H1 (cell line): ENCODE results near the gene OR8G5. TPM values are rescaled to one million over a fixed set of nuclear protein-coding genes. Genes with fewer than 3 reads are reported as not detected.
A peak's percentile ranks its signal among the peaks of the same experiment; 100 is the strongest.

ENCODE experiments used
- CTCF ChIA-PET: fragments of 300-600 bp; sonication (Branson Sonifier 250); formaldehyde crosslinking; loops from one replicate; lab custom pipeline; 2021; ENCODE audit not compliant: partially characterized antibody; lab: Charles Lee
- POLR2A ChIA-PET: fragments of 300-600 bp; sonication (Branson Sonifier 250); formaldehyde crosslinking; loops from one replicate; lab custom pipeline; 2021; ENCODE audit warnings: inconsistent platforms; ENCODE audit not compliant: partially characterized antibody; lab: Charles Lee
- DNase-seq, 2 experiments: peaks; one replicate each; pipeline versions ENCODE4 v3.0.0 to v3.0.0-alpha.2; 2010 to 2022; ENCODE audit warnings: low spot score in 2 of 2, low read depth in 1 of 2, mixed read lengths in 1 of 2
- FAIRE-seq: peaks from 2 replicates; lab custom pipeline; 2011; peaks lifted over from hg19 to GRCh38; lab: Jason Lieb, UNC
- H2AFZ ChIP-seq: 2 replicates; pipeline ENCODE4 v1.8.1; 2012; ENCODE audit warnings: low read length, inconsistent platforms
- H2AK5ac ChIP-seq: 2 replicates; pipeline ENCODE4 v1.6.1; 2013; ENCODE audit warnings: low read depth, low read length
- H2BK120ac ChIP-seq: replicated peaks from 2 replicates; pipeline ENCODE3; 2013; ENCODE audit warnings: low read depth, low read length, inconsistent platforms
- H2BK12ac ChIP-seq: 2 replicates; pipeline ENCODE4 v1.6.1; 2013; ENCODE audit warnings: low read depth, low read length
- H2BK15ac ChIP-seq: 2 replicates; pipeline ENCODE4 v1.6.1; 2013; ENCODE audit warnings: low read length
- H2BK20ac ChIP-seq: 2 replicates; pipeline ENCODE4 v1.6.1; 2013; ENCODE audit warnings: low read length
- H2BK5ac ChIP-seq: 2 replicates; pipeline ENCODE4 v1.6.1; 2013; ENCODE audit warnings: low read depth, low read length
- H3K14ac ChIP-seq: 2 replicates; pipeline ENCODE4 v1.6.1; 2013; ENCODE audit warnings: inconsistent platforms; ENCODE audit not compliant: insufficient read length
- H3K18ac ChIP-seq: 2 replicates; pipeline ENCODE4 v1.6.1; 2013; ENCODE audit warnings: low read length; ENCODE audit errors: extremely low read depth
- H3K23ac ChIP-seq: 2 replicates; pipeline ENCODE4 v1.6.1; 2013; ENCODE audit warnings: inconsistent platforms; ENCODE audit not compliant: insufficient read length
- H3K23me2 ChIP-seq: 2 replicates; pipeline ENCODE4 v1.6.1; 2013; ENCODE audit warnings: low read depth, low read length
- H3K27ac ChIP-seq: 2 replicates; pipeline ENCODE4 v1.6.1; 2011; ENCODE audit warnings: low read depth, low read length, inconsistent platforms
- H3K27me3 ChIP-seq, 4 experiments: replicated peaks in 1 of 4; 1 replicate in 1 of 4; 2 replicates in 3 of 4; pipeline versions ENCODE4 v1.6.1 to v1.8.1; 2011 to 2013; ENCODE audit warnings: low read length in 3 of 4, mild to moderate bottlenecking in 3 of 4, inconsistent platforms in 2 of 4, mixed read lengths in 2 of 4, moderate library complexity in 1 of 4; ENCODE audit not compliant: control insufficient read depth in 3 of 4, insufficient read depth in 3 of 4; ENCODE audit errors: extremely low read depth in 1 of 4
- H3K36me3 ChIP-seq, 4 experiments: 2 replicates each; pipeline versions ENCODE4 v1.6.1 to v1.8.1; 2011 to 2013; ENCODE audit warnings: mild to moderate bottlenecking in 4 of 4, low read length in 3 of 4, moderate library complexity in 2 of 4, control low read depth in 1 of 4, inconsistent platforms in 1 of 4; ENCODE audit not compliant: insufficient read depth in 4 of 4, control insufficient read depth in 2 of 4
- H3K4ac ChIP-seq: replicated peaks from 2 replicates; pipeline ENCODE3; 2013; ENCODE audit warnings: low read length, low read depth, mixed read lengths, inconsistent platforms; ENCODE audit not compliant: insufficient read length
- H3K4me1 ChIP-seq, 4 experiments: replicated peaks in 1 of 4; 1 replicate in 1 of 4; 2 replicates in 3 of 4; pipeline versions ENCODE4 v1.6.1 to v1.8.1; 2011 to 2013; ENCODE audit warnings: low read length in 3 of 4, inconsistent platforms in 2 of 4, mixed read lengths in 1 of 4; ENCODE audit not compliant: insufficient read depth in 4 of 4, control insufficient read depth in 3 of 4
- H3K4me2 ChIP-seq, 2 experiments: 2 replicates each; pipeline versions ENCODE4 v1.6.1 to v1.8.1; 2011 to 2013; ENCODE audit warnings: low read depth in 2 of 2, low read length in 2 of 2, control low read depth in 1 of 2, inconsistent platforms in 1 of 2, mild to moderate bottlenecking in 1 of 2; ENCODE audit not compliant: insufficient read depth in 1 of 2
- H3K4me3 ChIP-seq, 4 experiments: fragments of 200-600, 300-600 bp in 1 of 4; sonication (generic), shearing (Covaris generic), sonication (Bioruptor Twin) in 1 of 4; 2 replicates each; pipeline versions ENCODE4 v1.5.1 to v1.8.1; 2011 to 2016; ENCODE audit warnings: low read length in 4 of 4, low read depth in 3 of 4, control low read depth in 2 of 4, inconsistent platforms in 2 of 4, mild to moderate bottlenecking in 2 of 4, mixed read lengths in 1 of 4, moderate library complexity in 1 of 4; ENCODE audit not compliant: insufficient read depth in 2 of 4; ENCODE audit errors: extremely low read depth in 1 of 4
- H3K56ac ChIP-seq: replicated peaks from 2 replicates; pipeline ENCODE3; 2013; ENCODE audit warnings: low read depth, mild to moderate bottlenecking, mixed read lengths, low read length, inconsistent platforms; ENCODE audit not compliant: insufficient read length
- H3K79me1 ChIP-seq: 2 replicates; pipeline ENCODE4 v1.6.1; 2013; ENCODE audit warnings: low read depth, low read length, control low read depth
- H3K79me2 ChIP-seq, 2 experiments: 2 replicates each; pipeline versions ENCODE4 v1.6.1 to v1.8.1; 2012 to 2013; ENCODE audit warnings: low read length in 2 of 2, mild to moderate bottlenecking in 2 of 2, inconsistent platforms in 1 of 2; ENCODE audit not compliant: insufficient read depth in 2 of 2, control insufficient read depth in 1 of 2
- H3K9ac ChIP-seq, 4 experiments: replicated peaks in 1 of 4; 1 replicate in 1 of 4; 2 replicates in 3 of 4; pipeline versions ENCODE4 v1.6.1 to v1.8.1; 2011 to 2013; ENCODE audit warnings: low read depth in 3 of 4, low read length in 3 of 4, control low read depth in 2 of 4, mild to moderate bottlenecking in 2 of 4, moderate library complexity in 2 of 4, inconsistent platforms in 1 of 4; ENCODE audit errors: extremely low read depth in 1 of 4
- H3K9me3 ChIP-seq, 2 experiments: 2 replicates each; pipeline versions ENCODE4 v1.6.1 to v1.8.1; 2012 to 2013; ENCODE audit warnings: mild to moderate bottlenecking in 2 of 2, moderate library complexity in 2 of 2, control low read depth in 1 of 2, inconsistent platforms in 1 of 2, low read depth in 1 of 2, low read length in 1 of 2, mixed read lengths in 1 of 2; ENCODE audit not compliant: insufficient read depth in 2 of 2
- H4K20me1 ChIP-seq, 2 experiments: replicated peaks in 1 of 2; 2 replicates each; pipeline versions ENCODE3 to v1.8.1; 2011 to 2013; ENCODE audit warnings: inconsistent platforms in 2 of 2, low read length in 2 of 2, mild to moderate bottlenecking in 1 of 2; ENCODE audit not compliant: insufficient read depth in 2 of 2, control insufficient read depth in 1 of 2
- H4K5ac ChIP-seq: 2 replicates; pipeline ENCODE4 v1.6.1; 2013; ENCODE audit warnings: low read length, low read depth, mixed read lengths, inconsistent platforms; ENCODE audit not compliant: insufficient read length
- H4K8ac ChIP-seq: 2 replicates; pipeline ENCODE4 v1.8.0; 2013; ENCODE audit warnings: mild to moderate bottlenecking, moderate library complexity, low read length, inconsistent platforms; ENCODE audit not compliant: insufficient read depth; ENCODE audit errors: extremely low read depth
- H4K91ac ChIP-seq: replicated peaks from 2 replicates; pipeline ENCODE3; 2013; ENCODE audit warnings: low read length, mixed read lengths, inconsistent platforms; ENCODE audit not compliant: insufficient read length
- BACH1 ChIP-seq: IDR thresholded peaks from 2 replicates; pipeline ENCODE4 v1.6.1; 2012; ENCODE audit warnings: low read length, improper control_type of control experiment
- CBX5 ChIP-seq: fragments of 300-800, 300-1000 bp; sonication (generic); IDR thresholded peaks from 2 replicates; pipeline ENCODE4 v1.7.1; 2016; ENCODE audit warnings: antibody characterized with exemption, low read length, low read depth
- E2F6 ChIP-seq: IDR thresholded peaks from 2 replicates; pipeline ENCODE4 v1.6.1; 2012; ENCODE audit warnings: inconsistent platforms
- MAFK ChIP-seq: IDR thresholded peaks from 2 replicates; pipeline ENCODE4 v1.6.1; 2012; ENCODE audit warnings: low read depth, mild to moderate bottlenecking, improper control_type of control experiment, low read length
- RBBP5 ChIP-seq: IDR thresholded peaks from 2 replicates; pipeline ENCODE4 v1.7.1; 2012; ENCODE audit warnings: low read depth, mild to moderate bottlenecking, inconsistent platforms, low read length, moderate library complexity, borderline replicate concordance
- RFX5 ChIP-seq: IDR thresholded peaks from 2 replicates; pipeline ENCODE4 v1.6.1; 2011; ENCODE audit warnings: low read depth, low read length, improper control_type of control experiment, borderline replicate concordance
- RXRA ChIP-seq: IDR thresholded peaks from 2 replicates; pipeline ENCODE4 v1.6.1; 2011; ENCODE audit warnings: low read depth, mild to moderate bottlenecking, low read length, moderate library complexity; ENCODE audit not compliant: insufficient read depth
- TBP ChIP-seq: IDR thresholded peaks from 2 replicates; pipeline ENCODE4 v1.6.1; 2011; ENCODE audit warnings: low read depth, low read length, improper control_type of control experiment
- TCF12 ChIP-seq: IDR thresholded peaks from 2 replicates; pipeline ENCODE4 v1.6.1; 2011; ENCODE audit warnings: low read depth, mild to moderate bottlenecking, low read length
- polyA plus RNA-seq, 7 experiments: library from polyadenylated mRNA; depleted of rRNA in 3 of 7; stranded (reverse) in 5 of 7; unstranded in 2 of 7; fragments of >200 nt in 5 of 7; fragments of 200-250 nt in 2 of 7; gene quantifications; 1 replicate in 5 of 7; 2 replicates in 1 of 7; 4 replicates in 1 of 7; pipeline versions ENCODE4 v1.2.1 to v1.2.3, GENCODE V29; 2011 to 2013; ENCODE audit warnings: missing spikeins in 2 of 7, mixed read lengths in 2 of 7
- total RNA-seq: library from RNA; stranded (reverse); fragmentation: NEBNext Ultra II Directional; extraction: Animal tissue kit (Norgen Biotek cat#: 25700); gene quantifications from 2 replicates; pipeline ENCODE4 v1.2.1, GENCODE V29; 2021

The OR8G5 gene
- total and polyA plus RNA-seq, 2 of the 8 experiments (the other 6 are each of a cell fraction or from before 2014, with no cell fraction given): not detected

DNA sequence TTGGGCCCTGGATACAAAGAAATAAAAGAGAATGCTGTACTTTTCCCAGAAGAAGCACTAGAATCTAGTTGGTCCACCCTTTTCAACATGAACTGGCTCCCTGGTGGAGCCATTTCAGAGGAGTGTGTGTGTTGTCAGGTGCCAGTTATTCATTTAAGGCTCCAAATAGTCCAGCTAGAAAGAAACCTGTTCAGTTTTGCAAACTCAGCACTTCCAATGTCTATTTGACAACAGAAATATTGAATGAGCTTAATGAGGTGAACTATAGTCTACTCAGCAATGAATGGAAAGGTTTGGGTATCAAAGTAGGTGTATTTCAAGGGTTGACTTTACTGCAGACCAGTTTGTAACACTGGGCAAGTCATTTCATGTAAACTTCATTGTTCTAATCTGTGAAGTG, 55.5 kb downstream of the OR8G5 start:
- no peaks in the 10 kb centered on the region for H4K20me1 ChIP-seq
- H2BK120ac ChIP-seq: no peak overlapping the region
- no peak overlapping the region for H3K27ac ChIP-seq
- H3K79me2 ChIP-seq: no peaks in the 10 kb centered on the region
- H2BK20ac ChIP-seq: no peak overlapping the region
- no peak overlapping the region for H2BK5ac ChIP-seq
- no peaks in the 10 kb centered on the region for H3K36me3 ChIP-seq
- DNase-seq (no peak), FAIRE-seq (no peak)
- POLR2A ChIA-PET: no interaction called here
- no peak overlapping the region for H4K8ac ChIP-seq
- H3K4ac ChIP-seq: no peak overlapping the region
- no peak overlapping the region for H3K4me2 ChIP-seq
- H3K9me3 ChIP-seq: no peaks in the 10 kb centered on the region
- CTCF ChIA-PET: no interaction called here
- no peaks in the 10 kb centered on the region for H3K4me1 ChIP-seq
- H2BK15ac ChIP-seq: no peak overlapping the region
- H2AFZ ChIP-seq: no peak overlapping the region
- no peak overlapping the region for H2BK12ac ChIP-seq
- H3K79me1 ChIP-seq: no peaks in the 10 kb centered on the region
- H3K23ac ChIP-seq: no peak overlapping the region
- no peak overlapping the region for H3K4me3 ChIP-seq
- TF ChIP-seq RBBP5: no peak
- TF ChIP-seq RXRA: no peak
- TF ChIP-seq BACH1: no peak
- peak; percentile 57; the same call in 1 of the 2 replicates for TF ChIP-seq MAFK
- TF ChIP-seq TCF12: no peak
- no peak for TF ChIP-seq TBP
- TF ChIP-seq E2F6: no peak
- TF ChIP-seq RFX5: no peak
- TF ChIP-seq CBX5: no peak
- no peak overlapping the region for H3K18ac ChIP-seq
- no peak overlapping the region for H3K56ac ChIP-seq
- H3K9ac ChIP-seq: no peak overlapping the region
- no peaks in the 10 kb centered on the region for H3K27me3 ChIP-seq
- no peak overlapping the region for H2AK5ac ChIP-seq
- H3K14ac ChIP-seq: no peak overlapping the region
- H4K5ac ChIP-seq: no peak overlapping the region
- no peaks in the 10 kb centered on the region; the same call in 1 of the 2 replicates for H3K23me2 ChIP-seq
- H4K91ac ChIP-seq: no peak overlapping the region
